Trophoblast cell (in vitro differentiated cells and primary cell): Measurements from ENCODE around the gene PHLDA3.

Experiments used
- DNase-seq, 2 donors: peaks; one replicate each; pipeline ENCODE4 v3.0.0-alpha.2; 2016
- H2AFZ ChIP-seq: 2 replicates; pipeline ENCODE4 v1.6.1; 2013; ENCODE audit warnings: low read length, moderate library complexity, mild to moderate bottlenecking; ENCODE audit not compliant: insufficient read depth, poor library complexity
- H2AK5ac ChIP-seq: 2 replicates; pipeline ENCODE4 v1.6.1; 2013; ENCODE audit warnings: mild to moderate bottlenecking, low read length
- H2BK120ac ChIP-seq: 2 replicates; pipeline ENCODE4 v1.6.1; 2013; ENCODE audit warnings: low read length, mild to moderate bottlenecking, moderate library complexity; ENCODE audit not compliant: insufficient read depth, poor library complexity
- H2BK12ac ChIP-seq: 2 replicates; pipeline ENCODE4 v1.6.1; 2013; ENCODE audit warnings: mild to moderate bottlenecking, low read length, moderate library complexity
- H2BK5ac ChIP-seq: 2 replicates; pipeline ENCODE4 v1.6.1; 2013; ENCODE audit warnings: low read length, low read depth, moderate library complexity, mild to moderate bottlenecking; ENCODE audit not compliant: poor library complexity
- H3K14ac ChIP-seq: 2 replicates; pipeline ENCODE4 v1.6.1; 2013; ENCODE audit warnings: mild to moderate bottlenecking, low read length
- H3K18ac ChIP-seq: 2 replicates; pipeline ENCODE4 v1.6.1; 2013; ENCODE audit warnings: mild to moderate bottlenecking, low read length
- H3K23ac ChIP-seq: 2 replicates; pipeline ENCODE4 v1.6.1; 2013; ENCODE audit warnings: low read length
- H3K27ac ChIP-seq: 2 replicates; pipeline ENCODE4 v1.5.1; 2013; ENCODE audit warnings: low read depth, mild to moderate bottlenecking, inconsistent platforms, low read length, moderate library complexity
- H3K27me3 ChIP-seq: 2 replicates; pipeline ENCODE4 v1.6.1; 2013; ENCODE audit warnings: inconsistent platforms, mild to moderate bottlenecking, low read length, moderate library complexity; ENCODE audit not compliant: insufficient read depth
- H3K36me3 ChIP-seq, 2 experiments: 1 replicate in 1 of 2; 2 replicates in 1 of 2; pipeline ENCODE4 v1.6.1; 2013; ENCODE audit warnings: low read length in 2 of 2, mild to moderate bottlenecking in 2 of 2, moderate library complexity in 1 of 2; ENCODE audit not compliant: insufficient read depth in 2 of 2, control insufficient read depth in 1 of 2
- H3K4ac ChIP-seq: 2 replicates; pipeline ENCODE4 v1.6.1; 2013; ENCODE audit warnings: low read depth, mild to moderate bottlenecking, low read length, moderate library complexity
- H3K4me1 ChIP-seq, 2 experiments: 1 replicate in 1 of 2; 2 replicates in 1 of 2; pipeline ENCODE4 v1.6.1; 2013; ENCODE audit warnings: low read length in 2 of 2, mild to moderate bottlenecking in 2 of 2, moderate library complexity in 1 of 2; ENCODE audit not compliant: insufficient read depth in 2 of 2, control insufficient read depth in 1 of 2
- H3K4me2 ChIP-seq: 2 replicates; pipeline ENCODE4 v1.6.1; 2013; ENCODE audit warnings: inconsistent platforms, mild to moderate bottlenecking, low read length, moderate library complexity
- H3K4me3 ChIP-seq: 2 replicates; pipeline ENCODE4 v1.5.1; 2013; ENCODE audit warnings: mild to moderate bottlenecking, low read depth, low read length, inconsistent platforms
- H3K79me1 ChIP-seq: one replicate; pipeline ENCODE4 v1.6.1; 2013; ENCODE audit warnings: low read length
- H3K79me2 ChIP-seq: 2 replicates; pipeline ENCODE4 v1.6.1; 2013; ENCODE audit warnings: low read length, mild to moderate bottlenecking; ENCODE audit not compliant: control insufficient read depth, insufficient read depth, poor library complexity
- H3K9ac ChIP-seq: 2 replicates; pipeline ENCODE4 v1.6.1; 2013; ENCODE audit warnings: mild to moderate bottlenecking, low read length
- H3K9me3 ChIP-seq: 2 replicates; pipeline ENCODE4 v1.6.1; 2013; ENCODE audit warnings: low read depth, mild to moderate bottlenecking, control low read depth, inconsistent platforms, low read length; ENCODE audit not compliant: insufficient read depth
- H4K12ac ChIP-seq: 2 replicates; pipeline ENCODE4 v1.6.1; 2013; ENCODE audit warnings: low read depth, mild to moderate bottlenecking, low read length, moderate library complexity
- H4K8ac ChIP-seq: 2 replicates; pipeline ENCODE4 v1.6.1; 2013; ENCODE audit warnings: low read depth, mild to moderate bottlenecking, low read length, moderate library complexity
- H4K91ac ChIP-seq: one replicate; pipeline ENCODE4 v1.6.1; 2013; ENCODE audit warnings: low read depth, mild to moderate bottlenecking, low read length, moderate library complexity
- WGBS: extraction: QIAGEN DNeasy Blood & Tissue Kit; methylation state at CpG from one replicate; pipeline ENCODE4 v1.1.7; 2013; ENCODE audit warnings: missing lambda C conversion rate; ENCODE audit not compliant: insufficient read length, insufficient coverage; ENCODE audit errors: extremely low coverage; 5-methylcytosine and 5-hydroxymethylcytosine counted together

Gene PHLDA3

GRCh38 chr1:201482755-201483154 lies 13.8 kb upstream of the PHLDA3 start:
- H2BK120ac ChIP-seq: peak overlapping the region; percentile 40
- DNase-seq: no peak
- no peak overlapping the region for H3K18ac ChIP-seq
- H3K4me3 ChIP-seq: no peak overlapping the region
- peaks cover 34 to 46% of the 10 kb centered on the region in 2 experiments for H3K36me3 ChIP-seq
- peak overlapping the region; percentile 43 for H2BK5ac ChIP-seq
- no peaks in the 10 kb centered on the region for H3K27me3 ChIP-seq
- H4K91ac ChIP-seq: peak overlapping the region; percentile 67
- no peak overlapping the region for H2AFZ ChIP-seq
- no peaks in the 10 kb centered on the region for H3K79me2 ChIP-seq
- H3K4ac ChIP-seq: peak overlapping the region; percentile 15
- peak overlapping the region; percentile 24 for H2BK12ac ChIP-seq
- no CpG with 5 or more reads among the region's 5 CpGs for WGBS
- H3K27ac ChIP-seq: peak overlapping the region; percentile 23
- no peak overlapping the region for H4K12ac ChIP-seq
- no peak overlapping the region for H3K23ac ChIP-seq
- peaks cover 19 to 29% of the 10 kb centered on the region in 2 experiments for H3K4me1 ChIP-seq
- H2AK5ac ChIP-seq: no peak overlapping the region
- H3K79me1 ChIP-seq: peaks cover 27% of the 10 kb centered on the region
- H4K8ac ChIP-seq: peak overlapping the region; percentile 20
- H3K4me2 ChIP-seq: no peak overlapping the region
- no peak overlapping the region for H3K9ac ChIP-seq
- peak overlapping the region; percentile 11 for H3K14ac ChIP-seq
- H3K9me3 ChIP-seq: no peaks in the 10 kb centered on the region

GRCh38 chr1:201481761-201482493 lies 12.9 kb upstream of the PHLDA3 start:
- Histone ChIP-seq H4K12ac (peak overlapping the region; percentile 56), H3K4ac (peak overlapping the region; percentile 36), H3K79me1 (peaks cover 27% of the 10 kb centered on the region), H3K27me3 (no peaks in the 10 kb centered on the region), H3K9me3 (no peaks in the 10 kb centered on the region), H3K27ac (peak overlapping the region; percentile 21), H2BK12ac (peak overlapping the region; percentile 95), H3K23ac (no peak overlapping the region), H3K4me2 (peak overlapping the region; percentile 55), H3K4me1 (peaks cover 19 to 29% of the 10 kb centered on the region in 2 experiments), H3K18ac (peak overlapping the region; percentile 67), H3K4me3 (no peak overlapping the region), H2AK5ac (peak overlapping the region; percentile 21), H4K8ac (peak overlapping the region; percentile 75), H3K79me2 (no peaks in the 10 kb centered on the region), H2AFZ (peak overlapping the region; percentile 50), H4K91ac (peak overlapping the region; percentile 72), H3K14ac (peak overlapping the region; percentile 44), H3K9ac (no peak overlapping the region), H2BK5ac (peak overlapping the region; percentile 43), H2BK120ac (peak overlapping the region; percentile 79), H3K36me3 (peaks cover 31 to 38% of the 10 kb centered on the region in 2 experiments)
- no CpG with 5 or more reads among the region's 35 CpGs for WGBS
- peak; percentile 83 to 90 for DNase-seq

- Histone ChIP-seq H3K9me3 (no peaks in the 10 kb centered on the region), H3K27me3 (no peaks in the 10 kb centered on the region), H3K4ac (peak overlapping the region; percentile 43), H3K79me2 (no peaks in the 10 kb centered on the region), H3K27ac (no peak overlapping the region), H3K36me3 (peaks cover 26 to 32% of the 10 kb centered on the region in 2 experiments), H2BK5ac (no peak overlapping the region), H2AFZ (no peak overlapping the region), H2AK5ac (no peak overlapping the region), H2BK120ac (no peak overlapping the region), H3K79me1 (peaks cover 26% of the 10 kb centered on the region), H4K12ac (no peak overlapping the region), H3K4me2 (peak overlapping the region; percentile 55), H4K91ac (peak overlapping the region; percentile 38), H3K4me1 (peaks cover 22 to 28% of the 10 kb centered on the region in 2 experiments), H4K8ac (no peak overlapping the region), H3K18ac (no peak overlapping the region), H3K23ac (no peak overlapping the region), H3K14ac (no peak overlapping the region), H2BK12ac (peak overlapping the region; percentile 21), H3K4me3 (no peak overlapping the region), H3K9ac (no peak overlapping the region)
- WGBS: no CpG with 5 or more reads among the region's 17 CpGs
- DNase-seq: peak in 1 of 2 donors; percentile 37
Observed at GRCh38 chr1:201481004-201481380, 12.0 kb upstream of the PHLDA3 start.

GRCh38 chr1:201480231-201481003 lies 11.4 kb upstream of the PHLDA3 start:
- H3K4me2 ChIP-seq: peak overlapping the region; percentile 55
- H4K12ac ChIP-seq: peak overlapping the region; percentile 31
- H3K14ac ChIP-seq: no peak overlapping the region
- H3K79me2 ChIP-seq: no peaks in the 10 kb centered on the region
- no peak overlapping the region for H2AFZ ChIP-seq
- no peaks in the 10 kb centered on the region for H3K27me3 ChIP-seq
- no peak overlapping the region for H3K18ac ChIP-seq
- no peak overlapping the region for H2BK5ac ChIP-seq
- no peak overlapping the region for H3K9ac ChIP-seq
- DNase-seq: peak; percentile 85 to 93
- no peak overlapping the region for H2BK12ac ChIP-seq
- no CpG with 5 or more reads among the region's 37 CpGs for WGBS
- peaks cover 23% of the 10 kb centered on the region for H3K79me1 ChIP-seq
- H3K4me1 ChIP-seq: peaks cover 20 to 22% of the 10 kb centered on the region in 2 experiments
- no peak overlapping the region for H3K27ac ChIP-seq
- H3K36me3 ChIP-seq: peaks cover 20 to 26% of the 10 kb centered on the region in 2 experiments
- H3K9me3 ChIP-seq: no peaks in the 10 kb centered on the region
- H3K23ac ChIP-seq: no peak overlapping the region
- no peak overlapping the region for H4K8ac ChIP-seq
- no peak overlapping the region for H3K4me3 ChIP-seq
- H2AK5ac ChIP-seq: no peak overlapping the region
- peak overlapping the region; percentile 38 for H4K91ac ChIP-seq
- no peak overlapping the region for H2BK120ac ChIP-seq
- H3K4ac ChIP-seq: no peak overlapping the region
